Inferior parietal cortex (tissue), 1 donor: ENCODE results near the gene PJA2.

Experiments
- DNase-seq: peaks from one replicate; pipeline ENCODE4 v3.0.0-alpha.2; 2016; ENCODE audit errors: extremely low spot score

The PJA2 gene

DNA sequence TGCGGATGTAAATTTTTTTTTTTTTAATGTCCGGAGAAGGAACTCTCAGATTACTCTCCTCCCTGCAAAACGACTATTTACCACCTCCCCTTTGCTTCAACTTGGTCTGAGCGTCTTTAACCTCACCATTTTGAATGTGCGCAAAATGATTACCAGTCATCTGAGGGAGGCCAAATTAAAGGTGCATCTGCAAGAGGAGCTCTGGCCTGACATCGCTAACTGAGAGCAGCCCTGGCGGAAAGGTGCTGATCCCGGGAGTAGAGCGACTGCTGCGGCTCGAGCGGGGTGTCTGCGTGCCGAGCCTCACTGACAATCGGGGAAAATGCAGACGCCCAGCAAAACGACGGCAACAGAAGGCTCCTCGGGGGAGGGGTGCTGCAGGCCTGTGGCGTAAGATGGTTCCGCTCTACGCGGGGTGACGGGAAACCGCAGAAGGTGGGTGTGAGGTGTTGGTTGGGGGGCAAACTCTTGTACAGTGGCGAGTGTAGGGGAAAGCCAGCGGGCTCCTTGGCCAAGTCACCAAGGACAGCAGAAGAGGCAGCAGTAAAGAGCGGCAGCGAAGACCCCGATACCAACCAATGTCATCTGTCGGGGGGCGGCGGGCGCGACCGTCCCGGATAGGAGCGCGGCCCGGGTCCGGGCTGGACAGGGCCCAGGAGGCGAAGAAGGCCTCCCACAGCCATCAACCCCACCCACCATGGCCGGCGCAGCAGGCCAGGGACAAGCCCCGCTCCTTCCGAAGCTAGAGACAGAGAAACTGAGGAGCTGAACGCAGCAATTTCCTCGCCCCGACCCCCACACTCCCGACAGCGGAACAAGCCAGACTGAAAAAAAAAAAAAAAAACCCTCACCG is 557 bp downstream of the PJA2 start:
- peak; percentile 61 for DNase-seq

DNA sequence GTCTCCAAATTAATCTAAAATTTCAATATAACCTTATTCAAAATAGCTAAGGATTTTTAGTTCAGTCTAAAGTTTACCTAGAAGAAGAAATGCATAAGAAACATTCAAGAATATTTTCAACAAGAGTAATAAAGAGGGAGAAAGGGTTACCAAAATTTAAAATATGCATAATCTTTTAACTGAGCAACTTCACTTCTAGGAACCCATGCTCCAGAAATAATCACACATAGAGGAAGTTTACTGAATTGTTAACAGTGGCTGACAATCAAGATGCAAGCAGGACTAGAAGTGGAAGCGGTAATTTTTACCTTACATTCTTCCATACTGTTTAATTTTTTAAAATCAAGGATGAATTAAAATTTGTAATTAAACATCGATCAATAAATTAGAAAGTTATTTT is 1.9 kb downstream of the PJA2 start:
- no peak for DNase-seq

DNA sequence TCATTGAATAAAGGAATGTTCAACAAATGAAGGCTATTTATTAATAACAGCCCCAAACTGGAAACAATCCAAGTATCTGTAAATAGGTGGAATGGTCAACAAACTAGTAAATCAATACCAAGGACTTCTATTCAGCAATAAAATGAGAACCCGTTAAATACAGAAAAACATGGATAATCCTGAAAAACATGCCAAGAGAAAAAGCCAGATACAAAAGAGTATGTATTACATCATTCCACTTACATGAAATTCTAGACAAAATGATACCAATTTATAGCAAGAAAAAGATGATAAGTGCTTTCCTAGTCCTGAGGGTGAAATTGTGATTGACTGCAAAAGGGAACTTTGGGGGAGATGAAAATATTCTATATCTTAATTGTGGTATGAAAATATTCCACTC is 3.1 kb downstream of the PJA2 start:
- DNase-seq, result no peak

DNA sequence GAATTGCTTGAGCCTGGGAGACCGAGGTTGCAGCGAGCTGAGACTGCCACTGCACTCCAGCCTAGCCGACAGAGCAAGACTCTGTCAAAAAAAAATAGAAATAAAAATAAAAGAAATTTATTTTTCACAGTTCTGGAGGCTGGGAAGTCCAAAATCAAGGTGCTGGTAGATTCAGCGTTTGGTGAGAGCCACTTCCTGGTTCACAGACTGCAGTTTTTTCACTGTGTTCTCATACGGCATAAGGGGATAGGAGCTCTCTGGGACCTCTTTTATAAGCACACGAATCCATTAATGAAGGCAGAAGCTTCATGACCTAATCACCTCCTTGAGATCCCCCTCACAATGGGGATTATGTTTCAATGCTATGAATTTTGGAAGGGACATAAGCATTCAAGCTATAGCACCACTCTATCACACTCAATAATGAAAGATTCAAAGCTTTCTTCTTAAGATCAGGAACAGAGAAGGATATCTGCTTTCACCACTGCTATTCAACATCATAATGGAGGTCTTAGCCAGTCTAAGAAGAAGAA is 5.3 kb downstream of the PJA2 start:
- no peak for DNase-seq

DNA sequence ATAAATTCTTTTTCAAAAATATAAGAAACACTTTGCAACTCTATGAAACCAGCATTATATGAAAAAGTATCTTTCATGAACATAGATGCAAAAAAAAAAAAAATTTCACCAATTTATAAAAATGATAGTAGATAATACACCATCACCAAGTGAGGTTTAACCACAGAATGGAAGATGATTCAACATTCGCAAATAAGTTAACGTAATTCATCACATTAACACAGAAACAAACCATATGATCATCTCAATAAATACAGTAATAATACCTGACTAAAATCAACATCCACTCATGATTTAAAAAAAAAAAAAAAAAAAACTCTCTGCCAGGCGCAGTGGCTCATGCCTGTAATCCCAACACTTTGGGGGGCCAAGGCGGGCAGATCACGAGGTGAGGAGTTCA is 6.3 kb downstream of the PJA2 start:
- no peak for DNase-seq

DNA sequence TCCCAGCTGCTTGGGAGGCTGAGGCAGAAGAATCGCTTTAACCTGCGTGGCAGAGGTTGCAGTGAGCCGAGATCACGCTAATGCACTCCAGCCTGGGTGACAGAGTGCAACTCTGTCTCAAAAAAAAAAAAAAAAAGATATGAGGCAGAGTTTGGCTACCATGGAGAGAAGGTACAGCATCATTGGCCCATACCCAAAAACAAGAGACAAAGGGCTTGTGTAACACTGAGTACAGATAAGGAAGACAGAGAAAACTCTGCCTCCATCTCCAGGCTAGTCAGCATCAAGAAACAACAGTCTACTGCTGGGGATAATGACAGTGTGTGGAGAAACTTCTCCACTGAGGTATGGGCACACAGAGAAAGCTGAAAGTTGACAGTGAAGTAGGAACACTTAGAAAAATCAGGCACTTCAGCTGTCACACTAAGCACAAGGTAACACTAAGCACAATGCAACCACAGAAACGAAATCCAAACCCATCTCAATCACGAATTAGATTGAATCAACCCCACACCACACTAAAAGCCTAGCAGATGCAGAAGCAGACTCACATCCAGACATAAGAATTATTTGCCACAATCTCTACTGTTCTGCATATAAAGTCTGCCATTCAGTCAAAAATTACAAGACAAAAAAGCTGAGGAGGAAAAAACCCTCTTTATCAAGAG is 10.5 kb downstream of the PJA2 start:
- no peak for DNase-seq

DNA sequence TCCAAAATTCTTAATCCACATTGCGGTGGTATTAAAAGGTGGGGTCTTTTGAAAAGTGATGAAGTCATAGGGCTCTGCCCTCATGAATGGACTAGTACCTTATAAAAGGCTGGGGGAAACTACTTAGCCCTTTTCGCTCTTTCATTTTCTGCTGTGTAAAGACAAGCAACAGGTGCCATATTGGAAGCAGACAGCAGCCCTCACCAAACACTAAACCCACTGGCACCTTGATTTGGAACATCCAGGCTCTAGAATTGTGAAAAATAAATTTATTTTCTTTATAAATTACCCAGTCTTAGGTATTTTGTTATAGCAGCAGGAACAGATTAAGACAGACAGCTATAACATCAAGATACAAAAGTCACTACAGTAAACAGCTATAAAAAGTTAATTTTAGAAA is 12.8 kb downstream of the PJA2 start:
- DNase-seq, result no peak

DNA sequence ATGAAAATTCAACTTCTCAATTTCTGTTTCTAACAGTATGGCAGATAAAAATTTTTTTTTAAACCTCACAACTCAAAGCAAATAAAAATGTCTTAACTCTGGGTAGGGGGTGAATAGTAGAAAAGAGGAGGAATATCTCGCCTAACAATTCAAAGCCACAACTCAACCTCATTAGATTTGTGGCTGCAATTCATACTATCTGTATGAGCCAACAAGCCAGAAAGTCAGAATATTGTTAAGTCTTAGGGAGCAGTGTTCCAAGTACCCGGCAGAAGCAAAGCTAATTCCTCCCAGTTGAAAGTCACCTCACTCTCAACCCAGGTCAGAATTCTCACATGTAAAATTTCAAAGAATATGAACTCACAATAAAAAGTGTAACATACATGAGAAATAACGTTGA is 15.0 kb downstream of the PJA2 start:
- no peak for DNase-seq

DNA sequence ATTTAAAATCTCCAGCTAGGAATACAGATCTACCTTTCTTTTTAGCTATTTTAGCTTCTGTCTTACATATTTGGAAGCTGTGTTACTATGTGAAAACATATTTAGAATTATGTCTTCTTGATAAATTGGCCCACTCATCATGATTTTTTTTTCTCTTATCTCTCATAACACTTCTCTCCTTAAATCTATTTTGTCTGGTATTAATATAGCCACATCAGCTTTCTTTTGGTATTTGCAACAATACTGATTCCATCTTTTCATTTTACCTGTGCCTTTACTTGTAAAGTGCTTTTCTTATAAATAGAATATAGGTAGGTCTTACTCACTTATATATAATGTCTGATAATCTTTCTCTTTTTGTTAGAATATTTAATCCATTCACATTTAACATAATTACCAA is 19.6 kb downstream of the PJA2 start:
- no peak for DNase-seq

DNA sequence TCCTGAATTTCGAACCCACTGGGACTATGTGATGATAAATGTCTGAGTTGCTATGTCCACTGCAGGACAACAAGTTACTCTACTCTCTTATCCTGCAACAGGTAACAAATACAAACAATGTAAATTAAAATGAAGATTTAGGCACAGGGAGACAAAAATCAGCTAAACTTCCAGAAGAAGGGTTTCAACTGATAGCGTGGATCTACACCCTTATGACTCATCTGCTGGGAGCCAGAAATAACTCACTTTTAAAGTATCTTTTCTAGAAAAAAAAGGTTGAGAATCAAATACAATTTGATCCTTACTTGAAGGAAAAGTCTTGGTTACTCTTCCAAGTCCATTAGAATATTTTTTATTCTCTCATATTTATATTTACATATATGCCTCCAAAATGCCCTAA is 21.4 kb downstream of the PJA2 start:
- DNase-seq, result no peak

DNA sequence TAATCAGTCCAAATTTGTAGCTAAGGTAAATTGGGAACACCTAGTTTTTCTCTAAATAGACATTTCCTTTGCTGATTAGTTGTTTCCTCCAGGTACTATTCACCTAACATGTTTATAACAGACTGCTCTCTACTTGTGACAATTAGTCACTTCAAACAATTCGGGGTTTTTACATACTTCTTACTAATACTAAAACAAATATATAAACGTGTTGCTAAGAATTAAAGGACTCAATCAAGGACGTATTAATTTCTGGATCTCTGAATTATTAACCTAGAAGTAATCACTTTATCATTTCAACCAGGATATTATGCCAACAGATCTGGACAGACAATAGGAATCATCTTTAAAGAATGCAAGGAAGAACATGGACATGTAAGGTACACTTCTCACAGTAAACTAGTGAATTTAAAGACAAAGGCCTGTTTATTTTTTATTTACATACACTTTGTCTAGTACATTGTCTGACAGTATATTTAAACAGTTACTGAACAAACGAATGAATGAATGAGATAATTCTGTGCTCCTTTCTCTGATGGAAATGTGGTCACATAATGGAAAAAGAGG is 22.3 kb downstream of the PJA2 start:
- no peak for DNase-seq

DNA sequence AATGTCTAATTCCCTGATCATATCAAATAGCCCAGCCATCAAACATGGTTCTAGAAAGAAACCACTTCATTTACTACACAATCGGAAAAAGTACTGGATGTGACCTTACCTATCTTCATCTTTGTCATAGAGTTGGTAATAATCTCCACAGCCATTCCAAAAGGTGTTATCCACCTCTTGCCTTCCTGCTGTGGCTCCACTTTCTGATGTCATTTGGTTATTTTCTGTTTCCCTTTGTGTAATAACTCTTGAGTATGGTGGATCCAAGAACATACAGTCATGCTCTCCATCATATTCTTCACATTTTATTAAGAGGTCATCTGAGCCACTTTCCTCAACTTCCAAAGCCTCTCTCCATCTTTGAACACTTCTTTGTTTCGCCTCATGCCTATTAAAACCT is 31.7 kb downstream of the PJA2 start:
- DNase-seq, result no peak

DNA sequence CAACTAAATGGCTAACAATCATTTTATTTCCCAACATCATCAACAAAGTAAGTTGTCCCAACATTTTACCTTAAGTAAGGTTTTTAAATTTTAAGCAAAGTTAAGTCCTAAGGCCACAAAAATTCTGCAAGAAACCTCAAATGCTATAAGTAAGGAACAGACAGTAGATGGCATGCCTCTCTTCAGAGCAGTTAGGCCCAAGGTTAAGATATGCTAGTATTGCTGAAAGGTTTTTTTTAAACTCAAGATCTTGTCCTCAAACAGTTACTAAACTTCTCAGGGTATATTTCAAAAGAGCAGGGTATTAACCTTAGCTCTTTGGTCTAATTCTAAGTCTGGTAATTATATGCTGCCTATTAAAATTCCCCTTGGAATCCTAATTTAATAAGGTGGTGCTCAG is 35.1 kb downstream of the PJA2 start:
- no peak for DNase-seq

DNA sequence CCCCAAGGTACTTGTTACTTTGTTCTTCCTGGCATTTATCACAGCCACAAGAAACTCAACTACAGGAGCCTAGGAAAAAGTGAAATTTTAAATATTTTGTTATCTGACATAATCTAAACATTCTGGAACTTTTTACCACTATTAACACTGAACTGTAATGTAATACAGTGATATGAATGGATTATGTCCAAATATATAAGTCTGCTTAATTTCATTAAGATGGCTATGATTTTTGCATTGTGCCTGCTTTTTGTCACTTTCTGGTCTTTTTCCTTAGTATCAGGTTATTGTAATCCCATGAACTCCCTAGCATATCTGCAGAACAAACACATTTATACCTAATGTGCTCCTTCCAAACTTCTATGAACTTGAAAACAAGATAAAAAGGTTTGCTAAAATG is 35.8 kb downstream of the PJA2 start:
- no peak for DNase-seq

DNA sequence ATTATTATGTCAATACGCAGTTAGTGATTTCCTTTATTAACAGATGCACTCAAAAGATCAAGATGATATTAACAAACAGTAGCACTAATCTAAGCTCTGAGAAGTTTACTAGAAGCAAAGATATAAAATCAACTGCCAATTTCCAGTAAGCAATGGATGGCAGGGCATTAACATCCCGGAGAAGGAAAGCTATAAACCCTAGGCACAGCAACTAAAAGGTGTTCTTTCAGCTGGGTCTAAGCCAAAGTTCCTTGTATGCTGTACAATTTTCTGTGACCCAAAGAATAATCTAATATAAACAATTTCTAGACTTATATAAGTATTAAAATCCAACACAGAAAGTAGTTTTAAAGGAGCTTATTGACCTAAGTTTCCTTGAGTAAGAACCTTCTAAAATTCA is 39.4 kb downstream of the PJA2 start:
- no peak for DNase-seq

DNA sequence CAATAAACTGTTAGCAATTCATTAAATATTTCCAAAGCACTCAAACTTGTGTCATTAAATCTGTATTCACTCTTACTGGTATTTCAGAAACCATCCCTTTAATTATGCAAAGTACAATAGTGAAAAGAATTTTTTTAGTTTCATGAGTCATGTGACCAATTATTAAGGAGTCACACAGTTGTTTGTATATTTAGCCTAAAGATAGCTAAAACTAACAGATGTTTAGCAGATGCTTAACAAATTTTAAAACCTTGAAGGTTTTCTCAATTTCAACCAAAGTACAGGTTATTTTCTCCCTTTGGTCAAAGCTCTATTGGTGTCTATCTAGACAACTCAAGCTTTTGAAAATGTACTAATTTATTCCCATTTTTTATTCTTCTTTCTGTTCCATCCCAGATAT is 44.1 kb downstream of the PJA2 start:
- DNase-seq, result no peak

DNA sequence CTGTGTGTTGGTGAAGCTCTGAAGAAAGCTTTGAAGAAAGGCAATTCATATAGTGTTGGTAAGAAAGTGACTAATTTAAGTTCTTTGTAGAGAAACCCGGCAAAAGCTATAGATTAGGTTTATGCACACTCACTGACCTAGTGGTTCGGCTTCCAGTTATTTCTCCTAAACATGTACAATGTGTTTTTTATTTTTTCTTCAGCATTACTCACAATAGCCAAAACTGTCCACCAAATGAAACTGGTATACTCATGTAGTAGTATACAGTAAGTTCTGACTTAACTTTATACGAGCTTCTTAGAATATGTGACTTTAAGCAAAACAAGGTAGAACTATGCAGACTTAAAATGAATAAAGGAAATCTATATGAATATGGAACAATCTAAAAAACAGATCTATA is 44.8 kb downstream of the PJA2 start:
- no peak for DNase-seq

DNA sequence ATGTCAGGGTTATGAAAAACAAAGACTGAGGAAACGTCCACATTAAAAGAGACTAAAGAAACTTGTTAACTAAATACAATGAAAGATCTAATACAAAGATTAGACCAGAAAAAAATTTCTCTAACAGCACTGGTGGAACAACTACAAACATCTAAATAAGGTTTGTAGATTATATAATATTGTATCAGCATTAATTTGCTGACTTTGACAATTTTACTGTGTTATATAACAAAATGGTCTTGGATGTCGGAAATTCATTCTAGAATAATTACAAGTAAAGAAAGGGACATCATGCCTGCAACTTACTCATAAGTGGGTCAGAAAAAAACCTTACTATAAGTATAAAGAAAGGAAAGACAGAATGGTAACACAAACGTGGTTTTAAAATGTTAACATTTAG is 50.1 kb downstream of the PJA2 start:
- no peak for DNase-seq

DNA sequence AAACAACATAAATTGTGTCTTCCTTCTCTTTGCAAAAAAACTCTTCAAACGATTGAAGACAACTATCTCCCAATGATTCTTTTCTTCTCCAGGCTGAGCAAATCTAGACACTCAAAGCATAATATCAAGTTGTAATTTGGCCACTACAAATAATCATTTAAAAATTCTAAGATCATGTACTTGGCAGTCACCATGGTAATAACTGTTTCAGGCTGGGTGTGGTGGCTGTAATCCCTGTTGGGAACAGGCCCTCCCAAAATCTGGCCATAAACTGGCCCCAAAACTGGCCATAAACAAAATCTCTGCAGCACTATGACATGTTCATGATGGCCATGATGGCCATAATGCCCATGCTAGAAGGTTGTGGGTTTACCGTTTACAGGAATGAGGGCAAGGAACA is 52.0 kb downstream of the PJA2 start:
- DNase-seq, result no peak

DNA sequence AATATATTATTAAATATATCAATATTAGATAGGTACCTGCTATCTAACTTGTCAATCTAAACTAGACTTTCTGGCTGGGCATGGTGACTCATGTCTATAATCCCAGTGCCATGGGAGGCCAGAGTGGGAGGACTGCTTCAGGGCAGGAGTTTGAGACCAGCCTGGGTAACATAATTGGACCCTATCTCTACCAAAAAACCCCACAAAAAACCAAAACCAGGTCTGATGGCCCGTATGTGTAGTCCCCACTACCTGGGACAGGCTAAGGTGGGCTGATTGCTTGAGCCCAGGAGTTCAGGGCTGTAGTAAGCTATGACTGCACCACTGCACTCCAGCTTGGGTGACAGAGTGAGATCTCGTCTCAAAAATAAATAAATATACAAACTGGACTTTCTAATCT is 55.0 kb downstream of the PJA2 start:
- no peak for DNase-seq

DNA sequence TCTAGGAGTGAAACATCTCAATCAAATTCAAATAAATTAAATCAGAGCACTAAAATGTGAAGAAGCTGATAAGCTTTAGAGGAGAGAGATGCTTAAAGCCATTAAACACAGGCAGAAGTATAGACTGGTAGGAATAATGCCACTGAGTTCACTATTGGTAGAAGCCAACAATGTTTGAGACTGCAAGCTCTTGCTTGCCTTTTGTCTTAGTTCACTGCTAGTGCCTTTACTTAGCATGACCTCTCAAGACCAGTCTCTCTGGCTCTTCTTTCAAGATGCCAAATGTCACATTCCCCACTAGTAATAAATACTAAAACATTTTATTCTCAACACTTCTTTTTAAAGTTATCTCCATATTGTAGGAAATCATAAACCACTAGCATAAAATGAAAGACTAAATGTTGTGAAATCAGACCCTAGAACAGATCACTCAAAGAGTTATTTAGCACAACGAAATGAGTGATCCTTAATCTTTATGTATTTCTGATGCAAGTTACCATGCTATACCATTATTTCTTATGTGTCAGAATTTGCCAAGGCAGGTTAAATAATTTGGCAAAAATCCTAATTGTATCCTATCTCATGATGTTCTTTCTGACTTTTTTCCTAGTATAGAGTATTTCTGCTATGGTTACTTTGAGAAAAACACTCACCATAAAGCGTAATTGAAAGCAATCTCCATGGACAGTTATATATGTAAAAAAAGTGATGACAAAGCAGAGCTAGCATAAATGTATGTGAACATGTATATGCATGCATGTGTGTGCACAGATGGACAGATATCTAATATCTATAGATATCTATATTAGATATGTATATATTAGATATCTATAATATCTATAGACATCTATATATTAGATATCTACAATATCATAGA is 57.5 kb downstream of the PJA2 start:
- DNase-seq, result no peak
